HEK293T (cell line): ENCODE results near the gene TSPYL4.

Experiments used
- BHLHE40 ChIP-seq: fragments of 450-650 bp; IDR thresholded peaks from 2 replicates; pipeline ENCODE4 v1.6.1; 2016; ENCODE audit warnings: mild to moderate bottlenecking, moderate library complexity, borderline replicate concordance
- CTBP1 ChIP-seq: fragments of 450-650 bp; IDR thresholded peaks from 2 replicates; pipeline ENCODE4 v1.6.1; 2016; ENCODE audit warnings: borderline replicate concordance
- ELF4 ChIP-seq: fragments of 450-650 bp; IDR thresholded peaks from 2 replicates; pipeline ENCODE4 v1.6.1; 2017; ENCODE audit warnings: antibody characterized with exemption
- FOXA1 ChIP-seq: fragments of 450-650 bp; IDR thresholded peaks from 2 replicates; pipeline ENCODE4 v1.6.1; 2016; ENCODE audit warnings: mild to moderate bottlenecking
- FOXM1 ChIP-seq: fragments of 450-650 bp; IDR thresholded peaks from 2 replicates; pipeline ENCODE4 v1.6.1; 2017; ENCODE audit warnings: mild to moderate bottlenecking, borderline replicate concordance
- HDGF ChIP-seq: fragments of 450-650 bp; IDR thresholded peaks from 2 replicates; pipeline ENCODE4 v1.6.1; 2017; ENCODE audit warnings: antibody characterized with exemption, borderline replicate concordance
- L3MBTL2 ChIP-seq: fragments of 450-650 bp; conservative IDR thresholded peaks from 2 replicates; pipeline ENCODE4 v1.6.1; 2016; ENCODE audit warnings: mild to moderate bottlenecking
- LEF1 ChIP-seq: fragments of 450-650 bp; IDR thresholded peaks from 2 replicates; pipeline ENCODE4 v1.6.1; 2017; ENCODE audit warnings: mild to moderate bottlenecking, borderline replicate concordance
- NFRKB ChIP-seq: fragments of 450-650 bp; IDR thresholded peaks from 2 replicates; pipeline ENCODE4 v1.6.1; 2016; ENCODE audit warnings: mild to moderate bottlenecking, moderate library complexity
- SP1 ChIP-seq: fragments of 450-650 bp; IDR thresholded peaks from 2 replicates; pipeline ENCODE4 v1.6.1; 2017
- SUZ12 ChIP-seq: fragments of 450-650 bp; IDR thresholded peaks from 2 replicates; pipeline ENCODE4 v1.6.1; 2016; ENCODE audit warnings: mild to moderate bottlenecking
- TARDBP ChIP-seq: fragments of 450-650 bp; IDR thresholded peaks from 2 replicates; pipeline ENCODE4 v1.6.1; 2016
- ZNF384 ChIP-seq: fragments of 450-650 bp; IDR thresholded peaks from 2 replicates; pipeline ENCODE4 v1.6.1; 2016
- TF ChIP-seq, protein P1 (sequence below): fragments of 450-650 bp; IDR thresholded peaks from 2 replicates; pipeline ENCODE4 v1.6.1; 2016

DNA sequence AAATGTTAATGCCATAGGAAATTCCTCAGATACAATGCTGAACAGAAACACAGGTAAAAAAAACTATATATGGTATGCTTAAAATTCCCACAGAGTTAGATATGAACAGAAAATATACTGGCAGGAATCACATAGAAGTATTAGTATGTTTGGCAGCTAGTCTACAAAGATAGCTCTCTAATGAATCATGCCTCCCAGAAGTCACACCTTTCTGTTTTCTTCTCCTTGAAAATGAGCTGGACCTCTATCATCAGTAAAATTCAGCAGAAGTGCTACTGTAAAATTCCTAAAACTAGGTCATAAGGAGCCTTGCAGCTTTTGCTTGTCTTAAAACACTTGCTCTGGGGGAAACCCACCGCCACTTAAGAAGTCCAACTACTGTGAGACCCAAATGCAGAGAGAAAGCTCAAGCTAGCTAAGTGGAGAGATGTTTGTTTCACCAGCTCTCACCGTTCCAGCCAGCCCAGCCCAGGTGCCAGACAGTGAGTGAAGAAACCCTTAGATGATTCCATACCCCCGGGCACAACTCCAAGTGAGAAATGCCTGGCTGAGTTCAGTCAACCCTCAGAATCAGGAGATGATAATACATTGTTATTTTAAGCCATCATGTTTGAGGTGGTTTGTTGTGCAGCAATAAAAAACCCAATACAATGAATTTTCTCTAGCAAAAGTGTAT is 43.0 kb downstream of the TSPYL4 start:
- TF ChIP-seq FOXA1 = no peak
- no peak for TF ChIP-seq SUZ12
- no peak for TF ChIP-seq NFRKB
- no peak for TF ChIP-seq BHLHE40
- TF ChIP-seq ZNF384 = no peak
- TF ChIP-seq TARDBP = no peak
- no peak for TF ChIP-seq SP1
- no peak for TF ChIP-seq FOXM1
- TF ChIP-seq HDGF = no peak
- TF ChIP-seq, protein P1, sequence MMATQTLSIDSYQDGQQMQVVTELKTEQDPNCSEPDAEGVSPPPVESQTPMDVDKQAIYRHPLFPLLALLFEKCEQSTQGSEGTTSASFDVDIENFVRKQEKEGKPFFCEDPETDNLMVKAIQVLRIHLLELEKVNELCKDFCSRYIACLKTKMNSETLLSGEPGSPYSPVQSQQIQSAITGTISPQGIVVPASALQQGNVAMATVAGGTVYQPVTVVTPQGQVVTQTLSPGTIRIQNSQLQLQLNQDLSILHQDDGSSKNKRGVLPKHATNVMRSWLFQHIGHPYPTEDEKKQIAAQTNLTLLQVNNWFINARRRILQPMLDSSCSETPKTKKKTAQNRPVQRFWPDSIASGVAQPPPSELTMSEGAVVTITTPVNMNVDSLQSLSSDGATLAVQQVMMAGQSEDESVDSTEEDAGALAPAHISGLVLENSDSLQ = no peak
- no peak for TF ChIP-seq LEF1
- TF ChIP-seq L3MBTL2 = no peak
- no peak for TF ChIP-seq CTBP1
- TF ChIP-seq ELF4 = no peak
